ENCODE results near the gene ZNF217.

DNA sequence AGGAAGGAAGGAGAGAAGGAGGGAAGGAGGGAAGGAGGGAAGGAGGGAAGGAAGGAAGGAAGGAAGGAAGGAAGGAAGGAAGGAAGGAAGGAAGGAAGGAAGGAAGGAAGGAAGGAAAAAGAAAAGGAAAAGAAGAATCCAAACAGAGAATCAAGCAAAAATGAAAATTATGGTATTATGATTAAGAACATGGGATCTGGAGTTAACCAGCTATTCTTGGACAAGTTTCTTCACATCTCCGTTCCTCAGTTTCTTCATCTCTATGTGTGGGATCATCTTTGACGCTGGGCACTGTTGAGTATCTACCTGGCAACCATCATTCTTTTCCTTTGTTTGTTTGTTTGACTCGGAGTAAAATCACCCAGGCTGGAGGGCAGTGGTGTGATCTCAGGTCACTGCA lies 71.6 kb downstream of the ZNF217 start:
- no peak for TF ChIP-seq CTCF (IDR thresholded peaks at IDR 0.05; ENCODE audit: low read length)
- no peak for TF ChIP-seq EZH2 (IDR thresholded peaks at IDR 0.05; ENCODE audit: borderline replicate concordance, low read length)
